ENCODE data around the gene CENPX.
"Not testable (repeated sequence)": the region's sequence is repeated elsewhere in the genome, so short reads cannot be mapped to it uniquely, and the experiment has no call there.

The CENPX gene

GRCh38 chr17:81983011-81983638, 39.6 kb downstream of the CENPX start:
- TF ChIP-seq CTCF (IDR thresholded peaks at IDR 0.05; ENCODE audit: low read depth, low read length): no peak

GRCh38 chr17:81981511-81981910, 41.2 kb downstream of the CENPX start:
- DNase-seq (ENCODE audit: extremely low read depth, low read depth): not testable (repeated sequence)

More at GRCh38 chr17:81983011-81983638, 39.6 kb downstream of the CENPX start:
- DNase-seq (ENCODE audit: extremely low read depth, low read depth): no peak

- TF ChIP-seq CTCF (IDR thresholded peaks at IDR 0.05; ENCODE audit: low read depth, low read length): no peak
- DNase-seq (ENCODE audit: extremely low read depth, low read depth): no peak
These were observed 41.9 kb downstream of the CENPX start for GRCh38 chr17:81980707-81981343.

- no peak for DNase-seq (ENCODE audit: extremely low read depth, low read depth)
- TF ChIP-seq CTCF (IDR thresholded peaks at IDR 0.05; ENCODE audit: low read depth, low read length): no peak
These were observed 42.6 kb downstream of the CENPX start for GRCh38 chr17:81980122-81980521.

GRCh38 chr17:81978524-81979298, 44.0 kb downstream of the CENPX start:
- no peak for DNase-seq (ENCODE audit: extremely low read depth, low read depth)
- TF ChIP-seq CTCF (IDR thresholded peaks at IDR 0.05; ENCODE audit: low read depth, low read length): no peak

GRCh38 chr17:81977211-81977808, 45.4 kb downstream of the CENPX start, which contains the start of gene ASPSCR1:
ASPSCR1 (plus strand) TSS chr17:81977629; CDS start chr17:81977647, 18 bp downstream.
- TF ChIP-seq CTCF (IDR thresholded peaks at IDR 0.05; ENCODE audit: low read depth, low read length): no peak
- peak; percentile 80 for DNase-seq (ENCODE audit: extremely low read depth, low read depth)

GRCh38 chr17:81976332-81977210, 46.1 kb downstream of the CENPX start:
- no peak for DNase-seq (ENCODE audit: extremely low read depth, low read depth)

More at GRCh38 chr17:81976332-81977210, 46.1 kb downstream of the CENPX start:
- TF ChIP-seq CTCF (IDR thresholded peaks at IDR 0.05; ENCODE audit: low read depth, low read length): no peak

Measured in AG09319 (cell line).